K562 (cell line): ENCODE measurements around the gene STIL. TPM values are rescaled to one million over a fixed set of nuclear protein-coding genes. Genes with fewer than 3 reads are reported as not detected.

ENCODE experiments used
- ATAC-seq: fragments of 200-7000 bp; cut with Tn5 transposase; 3 replicates; pipeline ENCODE4 v1.9.1; 2020; ENCODE audit warnings: moderate library complexity
- BruUV-seq: library from RNA; stranded (reverse); fragments of 400-500 nt; replicated peaks from 2 replicates; lab custom pipeline; 2021; lab: Mats Ljungman, UMichigan
- CTCF ChIA-PET: fragments of 300-600 bp; formaldehyde crosslinking; extraction: SDS; loops from one replicate; lab custom pipeline; 2021; ENCODE audit warnings: low intra/inter-chr PET ratio; lab: Yijun Ruan, JAX
- POLR2A ChIA-PET: fragments of 300-600, 350-650 bp; sonication (Branson Sonifier 250); formaldehyde crosslinking; extraction: SDS; loops from one replicate; lab custom pipeline; 2021; ENCODE audit warnings: antibody characterized with exemption, inconsistent platforms; lab: Yijun Ruan, JAX
- DNase-seq, 4 experiments: peaks; one replicate each; pipeline versions ENCODE4 v3.0.0 to v3.0.0-alpha.2; 2011 to 2018; ENCODE audit warnings: low spot score in 3 of 4, mixed read lengths in 3 of 4; ENCODE audit errors: extremely low read depth in 1 of 4
- FAIRE-seq: peaks from 2 replicates; lab custom pipeline; 2011; peaks lifted over from hg19 to GRCh38; lab: Jason Lieb, UNC
- H2AFZ ChIP-seq: 2 replicates; pipeline ENCODE4 v1.6.0; 2011; ENCODE audit warnings: low read depth, low read length, control low read depth, inconsistent platforms
- H3K27ac ChIP-seq: fragments of 200-600 bp; 3 replicates; pipeline ENCODE4 v1.8.0; 2011; ENCODE audit warnings: low read depth, mild to moderate bottlenecking, control low read depth, inconsistent platforms, low read length, moderate library complexity, mixed read lengths; ENCODE audit errors: extremely low read depth
- H3K27me3 ChIP-seq, 2 experiments: fragments of 300-600 bp in 1 of 2; 2 replicates in 1 of 2; 3 replicates in 1 of 2; pipeline versions ENCODE4 v1.6.0 to v1.8.0; 2011; ENCODE audit warnings: inconsistent platforms in 2 of 2, low read length in 2 of 2, mild to moderate bottlenecking in 1 of 2, mixed read lengths in 1 of 2, moderate library complexity in 1 of 2; ENCODE audit not compliant: control insufficient read depth in 2 of 2, insufficient read depth in 2 of 2
- H3K36me3 ChIP-seq: fragments of 300-600 bp; 3 replicates; pipeline ENCODE4 v1.8.0; 2011; ENCODE audit warnings: mild to moderate bottlenecking, low read length, inconsistent platforms; ENCODE audit not compliant: control insufficient read depth, insufficient read depth
- H3K4me1 ChIP-seq, 2 experiments: fragments of 200-600 bp in 1 of 2; replicated peaks in 1 of 2; 2 replicates in 1 of 2; 3 replicates in 1 of 2; pipeline versions ENCODE4 v1.5.1 to v1.8.0; 2011; ENCODE audit warnings: inconsistent platforms in 2 of 2, low read length in 2 of 2, mild to moderate bottlenecking in 1 of 2, mixed read lengths in 1 of 2, moderate library complexity in 1 of 2; ENCODE audit not compliant: control insufficient read depth in 2 of 2, insufficient read depth in 2 of 2
- H3K4me2 ChIP-seq: 2 replicates; pipeline ENCODE4 v1.6.1; 2011; ENCODE audit warnings: low read length, control low read depth, inconsistent platforms, mixed read lengths; ENCODE audit not compliant: insufficient read depth
- H3K4me3 ChIP-seq: fragments of 200-600 bp; sonication (generic), shearing (Covaris generic); 2 replicates; pipeline ENCODE4 v1.5.1; 2016; ENCODE audit warnings: control low read depth, inconsistent platforms
- H3K79me2 ChIP-seq: fragments of 200-600 bp; 3 replicates; pipeline ENCODE4 v1.8.0; 2011; ENCODE audit warnings: low read length, inconsistent platforms; ENCODE audit not compliant: control insufficient read depth, insufficient read depth
- H3K9ac ChIP-seq, 2 experiments: 2 replicates each; pipeline versions ENCODE4 v1.6.0 to v1.6.1; 2011; ENCODE audit warnings: low read depth in 2 of 2, low read length in 2 of 2, control low read depth in 1 of 2, inconsistent platforms in 1 of 2, mild to moderate bottlenecking in 1 of 2, mixed read lengths in 1 of 2; ENCODE audit not compliant: insufficient read depth in 1 of 2
- H3K9me1 ChIP-seq: one replicate; pipeline ENCODE4 v1.6.0; 2011; ENCODE audit warnings: inconsistent platforms, mild to moderate bottlenecking, low read length, moderate library complexity; ENCODE audit not compliant: control insufficient read depth, insufficient read depth
- H3K9me3 ChIP-seq: replicated peaks from 2 replicates; pipeline ENCODE4 v1.5.1; 2011; ENCODE audit warnings: low read depth, low read length, inconsistent platforms; ENCODE audit not compliant: control insufficient read depth, insufficient read depth
- H4K20me1 ChIP-seq: replicated peaks from 2 replicates; pipeline ENCODE4 v1.6.1; 2011; ENCODE audit warnings: low read length, inconsistent platforms, mixed read lengths; ENCODE audit not compliant: control insufficient read depth, insufficient read depth
- CEBPG ChIP-seq, 3 experiments: fragments of 200-800 bp in 1 of 3; sonication (Bioruptor generic) in 1 of 3; sonication (generic) in 1 of 3; formaldehyde crosslinking in 1 of 3; IDR thresholded peaks in 2 of 3; conservative IDR thresholded peaks in 1 of 3; 2 replicates each; pipeline versions ENCODE4 v1.6.1 to v1.8.0; 2016 to 2022; ENCODE audit warnings: missing compliant biosample characterization in 2 of 3, missing genetic modification characterization in 2 of 3, mild to moderate bottlenecking in 1 of 3, missing genetic modification reagents in 1 of 3
- FOS ChIP-seq: IDR thresholded peaks from 3 replicates; pipeline ENCODE4 v1.6.1; 2011; ENCODE audit not compliant: insufficient read length; ENCODE audit errors: extremely low read depth
- HDAC6 ChIP-seq: IDR thresholded peaks from 2 replicates; pipeline ENCODE4 v1.6.1; 2012; ENCODE audit warnings: low read depth, mild to moderate bottlenecking, control low read depth, inconsistent platforms, low read length, moderate library complexity
- LARP7 ChIP-seq: fragments of 450-650 bp; IDR thresholded peaks from 2 replicates; pipeline ENCODE4 v1.6.1; 2016
- LCOR ChIP-seq: sonication (generic); formaldehyde crosslinking; IDR thresholded peaks from 2 replicates; pipeline ENCODE4 v1.8.0; 2022; ENCODE audit warnings: mild to moderate bottlenecking, missing genetic modification reagents
- MAFG ChIP-seq: fragments of 450-650 bp; conservative IDR thresholded peaks from 2 replicates; pipeline ENCODE4 v1.6.1; 2016; ENCODE audit warnings: missing genetic modification characterization, missing compliant biosample characterization
- MAFK ChIP-seq: IDR thresholded peaks from 2 replicates; pipeline ENCODE4 v1.6.1; 2011; ENCODE audit warnings: low read length, improper control_type of control experiment
- NFE2 ChIP-seq: IDR thresholded peaks from 2 replicates; pipeline ENCODE4 v1.6.1; 2014; ENCODE audit warnings: antibody characterized with exemption, low read depth
- NFIC ChIP-seq: fragments of 450-650 bp; IDR thresholded peaks from 2 replicates; pipeline ENCODE4 v1.6.1; 2017; ENCODE audit warnings: mild to moderate bottlenecking, inconsistent platforms
- PATZ1 ChIP-seq: fragments of 250-450 bp; sonication (Bioruptor Pico); IDR thresholded peaks from 2 replicates; pipeline ENCODE4 v1.5.0; 2020; ENCODE audit warnings: mild to moderate bottlenecking, borderline replicate concordance
- PHF21A ChIP-seq: fragments of 450-650 bp; IDR thresholded peaks from 2 replicates; pipeline ENCODE4 v1.6.1; 2017; ENCODE audit warnings: low read depth, borderline replicate concordance
- PTTG1 ChIP-seq: fragments of 450-650 bp; IDR thresholded peaks from 2 replicates; pipeline ENCODE4 v1.6.1; 2016; ENCODE audit warnings: low read depth, mild to moderate bottlenecking, missing genetic modification characterization, missing compliant biosample characterization
- TGIF2 ChIP-seq: sonication (generic); formaldehyde crosslinking; IDR thresholded peaks from 2 replicates; pipeline ENCODE4 v1.8.1; 2022; ENCODE audit warnings: mild to moderate bottlenecking, missing genetic modification reagents, moderate library complexity
- ZBTB2 ChIP-seq: fragments of 450-650 bp; IDR thresholded peaks from 2 replicates; pipeline ENCODE4 v1.6.1; 2016; ENCODE audit warnings: antibody characterized with exemption
- ZC3H11A ChIP-seq: IDR thresholded peaks from 2 replicates; pipeline ENCODE4 v1.6.1; 2012; ENCODE audit warnings: low read depth, low read length, improper control_type of control experiment
- ZNF263 ChIP-seq: sonication (generic); formaldehyde crosslinking; IDR thresholded peaks from 2 replicates; pipeline ENCODE4 v1.8.0; 2022; ENCODE audit warnings: mild to moderate bottlenecking, missing genetic modification reagents, borderline replicate concordance
- ZSCAN29 ChIP-seq: fragments of 450-650 bp; IDR thresholded peaks from 2 replicates; pipeline ENCODE4 v1.6.1; 2017
- in situ Hi-C: fragments of 300-500 bp; cut with MboI; formaldehyde crosslinking; loops from 4 replicates; pipeline ENCODE4 v1.15.0; 2018; ENCODE audit warnings: inconsistent platforms, mixed read lengths
- intact Hi-C: fragments of 100-400 bp; cut with micrococcal nuclease; formaldehyde crosslinking; loops from 2 replicates; pipeline ENCODE4 v1.14.2; 2022
- polyA plus RNA-seq, 8 experiments: library from polyadenylated mRNA; depleted of rRNA in 4 of 8; stranded (reverse) in 5 of 8; unstranded in 3 of 8; fragments of >200 nt; fragmentation: Nextera tagmentation in 2 of 8; fragmentation: Illumina TruSeq in 1 of 8; extraction: Ambion mirVana in 2 of 8; extraction: Trizol in 1 of 8; gene quantifications; 2 replicates each; pipeline versions ENCODE4 v1.2.1 to v1.2.3, GENCODE V29; 2011 to 2014; ENCODE audit warnings: inconsistent platforms in 1 of 8, missing spikeins in 1 of 8
- total RNA-seq, 7 experiments: library from RNA; depleted of rRNA in 6 of 7; stranded (reverse); fragments of >200 nt in 6 of 7; fragmentation: Illumina TruSeq in 2 of 7; extraction: Trizol in 2 of 7; gene quantifications; 2 replicates each; pipeline versions ENCODE4 v1.2.1 to v1.2.3, GENCODE V29; 2011 to 2021; ENCODE audit warnings: low replicate concordance in 1 of 7

Gene STIL
- total and polyA plus RNA-seq, 9 of the 15 experiments (the other 6 are each of a cell fraction or from before 2014, with no cell fraction given) = 10.5 to 77.4 (median 39.6) TPM

- H3K79me2 ChIP-seq = peaks cover 93% of the 10 kb centered on the region
- peak overlapping the region; percentile 55; the same call in 2 of the 3 replicates for H3K27ac ChIP-seq
- FAIRE-seq = peak; percentile 23
- H3K27me3 ChIP-seq = no peaks in the 10 kb centered on the region
- CTCF ChIA-PET = interaction anchor here (0.7 kb wide), 1 partner anchor 33 kb away, joined by 4 read pairs; no protein-coding TSS in a partner anchor
- H4K20me1 ChIP-seq = 0 out of 2 replicates have a peak, but pooled peaks cover 3% of the 10 kb centered on the region
- H3K4me2 ChIP-seq = no peak overlapping the region
- peaks cover 36% of the 10 kb centered on the region for H3K36me3 ChIP-seq
- H3K9me1 ChIP-seq = no peaks in the 10 kb centered on the region
- intact Hi-C loops = loop anchor here (5.0 kb wide), 1 partner anchor 34 kb away; no protein-coding TSS in a partner anchor
- H3K9me3 ChIP-seq = no peaks in the 10 kb centered on the region
- ATAC-seq = no peak
- POLR2A ChIA-PET = interaction anchor here (0.7 to 18.0 kb wide), 6 partner anchors 11 to 156 kb away, joined by 3 to 318 read pairs (median 4); partner anchors contain the start of gene STIL
- no peak overlapping the region for H2AFZ ChIP-seq
- in situ Hi-C loops = no loop called here
- H3K9ac ChIP-seq = no peak overlapping the region; a peak in 1 of 4 replicates
- BruUV-seq = no TSS peak
- H3K4me3 ChIP-seq = no peak overlapping the region
- no peak for DNase-seq
- peaks cover 8 to 13% of the 10 kb centered on the region in 2 experiments; a peak in 3 of 5 replicates for H3K4me1 ChIP-seq
- TF ChIP-seq NFE2 (no peak), MAFG (tag) (peak; percentile 45; the same call in 1 of the 2 replicates), NFIC (no peak), FOS (no peak), PATZ1 (no peak), MAFK (peak; percentile 82), HDAC6 (no peak), PHF21A (no peak), LCOR (CRISPR knock-in tag) (no peak), ZBTB2 (no peak), CEBPG (CRISPR knock-in tag; IDR thresholded peaks at IDR 0.05) (no peak), CEBPG (tag; conservative IDR thresholded peaks at IDR 0.05 in 1 of 2, IDR thresholded peaks at IDR 0.05 in 1 of 2) (peak; percentile 66 to 98), ZC3H11A (no peak), LARP7 (no peak), ZNF263 (CRISPR knock-in tag) (no peak), ZSCAN29 (no peak), TGIF2 (CRISPR knock-in tag) (no peak), PTTG1 (tag) (no peak)
Observed at GRCh38 chr1:47338249-47339077, 24.5 kb upstream of the STIL start.
